GM12874 (cell line): Measurements from ENCODE around the gene CHST13.

Experiments
- CTCF ChIP-seq: IDR thresholded peaks from 2 replicates; pipeline ENCODE4 v1.5.1; 2011; ENCODE audit warnings: low read depth, mild to moderate bottlenecking, control low read depth, low read length, moderate library complexity; ENCODE audit not compliant: insufficient read depth

The CHST13 gene

GRCh38 chr3:126548556-126549466, 24.9 kb downstream of the CHST13 start:
- no peak for TF ChIP-seq CTCF

- TF ChIP-seq CTCF = no peak
These were observed 26.0 kb downstream of the CHST13 start for GRCh38 chr3:126549861-126550487.

GRCh38 chr3:126550488-126551051, 26.6 kb downstream of the CHST13 start:
- TF ChIP-seq CTCF = no peak

- TF ChIP-seq CTCF = no peak
These were observed 27.3 kb downstream of the CHST13 start for GRCh38 chr3:126551121-126551838.

- no peak for TF ChIP-seq CTCF
These were observed 28.1 kb downstream of the CHST13 start for GRCh38 chr3:126551839-126552687.

- TF ChIP-seq CTCF = no peak
These were observed 28.8 kb downstream of the CHST13 start for GRCh38 chr3:126552688-126553283.
